Raji (cell line): ENCODE data around the gene ADK.

Experiments used
- POLR2A ChIP-seq: IDR thresholded peaks from 2 replicates; pipeline ENCODE4 v1.6.1; 2011; ENCODE audit warnings: low read depth, low read length, control low read depth; ENCODE audit not compliant: insufficient read depth

The ADK gene

GRCh38 chr10:74486659-74487058 lies 335.6 kb downstream of the ADK start:
- TF ChIP-seq POLR2A = no peak

DNA sequence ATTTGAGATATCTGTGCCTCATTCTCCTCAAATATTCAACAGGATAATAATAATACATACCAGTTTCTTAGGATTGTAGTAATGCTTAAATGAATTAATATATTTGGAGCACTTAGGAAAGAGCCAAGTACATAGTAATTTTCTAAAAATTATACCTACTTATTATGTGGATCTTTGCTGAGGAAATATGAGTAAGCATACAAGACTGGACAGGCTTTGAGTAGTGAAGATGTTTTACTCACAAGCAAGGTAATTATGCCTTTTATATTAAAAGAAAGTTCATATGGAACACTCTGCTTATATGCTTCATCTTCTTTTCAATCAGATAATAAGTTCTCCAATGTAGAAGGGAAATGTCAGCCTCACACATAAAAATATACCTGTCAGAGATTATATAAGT lies 337.9 kb downstream of the ADK start:
- no peak for TF ChIP-seq POLR2A

DNA sequence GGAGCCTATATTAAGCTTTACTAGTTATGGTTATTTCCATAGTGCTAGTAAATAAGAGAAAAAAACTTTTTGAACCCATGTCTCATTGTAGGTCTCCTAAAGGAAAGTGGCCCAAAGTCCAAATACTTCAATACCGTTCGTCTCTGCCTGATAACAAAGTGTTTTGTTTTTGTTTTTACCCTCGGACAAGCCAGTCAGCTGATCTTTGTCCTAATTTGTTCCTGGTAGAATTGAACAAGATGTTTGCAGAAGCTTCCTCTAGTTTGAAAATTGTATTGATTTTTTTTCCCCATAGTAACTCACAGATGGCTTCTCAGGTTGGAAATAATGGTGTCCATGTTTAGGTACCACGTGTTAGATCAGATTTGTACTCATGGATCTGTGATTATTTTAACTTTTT lies 339.5 kb downstream of the ADK start:
- no peak for TF ChIP-seq POLR2A

GRCh38 chr10:74491014-74491413 lies 340.0 kb downstream of the ADK start:
- no peak for TF ChIP-seq POLR2A

- no peak for TF ChIP-seq POLR2A
These were observed 349.1 kb downstream of the ADK start for GRCh38 chr10:74500026-74500704.

DNA sequence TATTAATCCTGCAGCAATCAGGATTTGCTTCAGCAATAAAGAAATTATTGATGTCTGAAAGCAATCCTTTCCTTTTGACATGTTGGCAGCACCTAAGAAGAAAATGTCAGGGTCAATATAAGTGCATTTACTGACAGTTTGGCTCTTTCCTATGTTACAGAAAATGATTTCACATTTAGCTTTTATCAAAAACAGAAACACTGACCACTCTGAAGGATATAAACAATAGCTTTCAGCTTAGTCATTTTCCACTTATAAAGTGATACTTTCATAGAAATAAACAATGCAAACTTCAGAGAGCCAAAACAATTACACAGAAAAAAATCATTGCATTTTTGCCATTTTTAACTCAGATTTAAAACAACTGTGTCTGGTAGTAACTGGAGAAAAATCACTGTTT lies 349.8 kb downstream of the ADK start:
- TF ChIP-seq POLR2A = no peak

GRCh38 chr10:74502963-74503608 lies 352.1 kb downstream of the ADK start:
- TF ChIP-seq POLR2A = no peak

DNA sequence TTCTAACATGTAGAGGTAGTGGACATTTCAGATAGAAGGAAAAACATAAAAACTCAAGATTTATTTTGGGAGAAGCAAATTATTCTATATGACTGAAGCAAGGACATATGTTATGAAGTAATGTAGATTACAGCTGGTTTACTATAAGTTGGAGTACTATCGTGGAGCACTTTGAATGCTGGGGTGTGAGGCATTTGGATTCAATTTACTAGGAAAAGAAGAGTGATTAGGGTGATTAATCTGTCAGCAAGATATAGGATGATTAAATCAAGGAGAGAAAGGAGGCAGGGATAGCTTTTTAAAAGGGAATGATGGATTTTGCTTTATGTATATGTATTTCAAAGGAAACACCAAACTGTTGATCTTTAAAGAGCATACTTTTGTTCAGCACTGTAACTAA lies 356.9 kb downstream of the ADK start:
- TF ChIP-seq POLR2A = no peak

- TF ChIP-seq POLR2A = no peak
These were observed 359.6 kb downstream of the ADK start for GRCh38 chr10:74510594-74510993.

DNA sequence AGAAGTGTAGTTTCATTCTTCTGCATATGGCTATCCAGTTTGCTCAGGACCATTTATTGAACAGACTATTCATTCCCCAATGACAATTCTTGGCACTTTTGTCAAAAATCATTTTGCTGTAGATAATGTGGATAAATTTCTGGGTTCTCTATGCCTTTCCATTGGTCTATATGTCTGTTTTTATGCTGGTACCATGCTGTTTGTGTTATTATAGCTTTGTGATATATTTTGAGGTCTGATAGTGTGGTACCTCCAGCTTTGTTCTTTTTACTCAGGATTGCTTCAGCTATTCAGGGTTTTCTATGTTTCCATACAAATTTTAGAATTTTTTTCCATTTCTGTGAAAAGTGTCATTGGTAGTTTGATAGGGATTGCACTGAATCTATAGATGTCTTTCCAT lies 360.0 kb downstream of the ADK start:
- TF ChIP-seq POLR2A = no peak

DNA sequence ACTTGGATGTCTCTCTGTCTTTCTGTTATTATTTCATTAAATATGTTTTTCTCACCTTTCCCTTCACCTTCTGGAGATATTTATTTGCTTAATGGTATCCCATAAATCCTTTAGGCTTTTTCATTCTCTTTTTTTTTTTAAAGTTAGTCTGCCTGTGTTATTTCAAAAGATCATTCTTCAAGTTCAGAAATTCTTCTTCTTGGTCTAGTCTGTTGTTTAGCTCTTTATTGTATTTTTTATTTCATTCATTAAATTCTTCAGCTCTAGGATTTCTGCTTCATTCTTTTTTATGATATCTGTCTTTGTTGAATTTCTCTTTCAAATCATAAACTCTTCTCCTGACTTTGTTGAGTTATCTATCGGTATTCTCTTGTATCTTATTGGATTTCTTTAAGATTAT lies 363.3 kb downstream of the ADK start:
- TF ChIP-seq POLR2A = no peak

DNA sequence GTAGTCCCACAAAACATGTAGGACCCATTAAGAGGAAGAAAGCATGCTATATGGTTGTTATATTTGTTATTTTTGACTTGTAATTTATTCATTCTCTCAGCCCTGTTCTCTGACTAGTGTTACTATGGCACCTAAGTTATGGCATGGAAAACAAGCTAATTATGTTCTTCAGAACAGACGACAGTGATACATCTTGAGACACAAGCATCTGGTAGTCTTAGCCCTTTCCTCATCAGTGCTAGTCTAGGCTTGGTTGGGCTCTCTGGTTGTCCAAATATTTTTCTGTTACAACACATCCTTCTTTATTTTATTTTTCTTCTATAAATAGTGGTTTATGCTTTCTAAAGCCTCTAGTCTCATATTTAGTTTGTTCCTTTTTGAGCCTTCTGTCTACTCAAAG lies 367.0 kb downstream of the ADK start:
- TF ChIP-seq POLR2A = no peak

DNA sequence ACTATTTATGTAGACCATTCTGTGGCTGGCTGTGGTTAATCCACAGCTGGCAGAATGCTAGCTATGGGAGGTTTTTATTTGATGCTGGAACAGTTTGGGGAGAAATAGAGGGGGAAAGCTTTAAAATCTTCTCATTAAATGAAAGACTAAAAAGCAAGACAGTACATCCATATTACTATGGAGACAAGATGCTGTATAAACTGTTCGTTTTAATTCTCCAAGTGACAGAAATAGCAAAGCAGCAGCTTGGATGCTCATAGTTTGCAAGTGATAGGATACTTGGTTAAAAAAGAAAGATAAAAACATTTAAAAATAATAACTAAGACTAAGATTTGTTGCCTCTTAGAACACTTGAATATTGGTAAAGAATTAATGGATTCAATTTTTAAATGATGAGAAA lies 370.5 kb downstream of the ADK start:
- TF ChIP-seq POLR2A = no peak

GRCh38 chr10:74523199-74523598 lies 372.2 kb downstream of the ADK start:
- TF ChIP-seq POLR2A = no peak

- TF ChIP-seq POLR2A = no peak
These were observed 374.9 kb downstream of the ADK start for GRCh38 chr10:74525885-74526284.

DNA sequence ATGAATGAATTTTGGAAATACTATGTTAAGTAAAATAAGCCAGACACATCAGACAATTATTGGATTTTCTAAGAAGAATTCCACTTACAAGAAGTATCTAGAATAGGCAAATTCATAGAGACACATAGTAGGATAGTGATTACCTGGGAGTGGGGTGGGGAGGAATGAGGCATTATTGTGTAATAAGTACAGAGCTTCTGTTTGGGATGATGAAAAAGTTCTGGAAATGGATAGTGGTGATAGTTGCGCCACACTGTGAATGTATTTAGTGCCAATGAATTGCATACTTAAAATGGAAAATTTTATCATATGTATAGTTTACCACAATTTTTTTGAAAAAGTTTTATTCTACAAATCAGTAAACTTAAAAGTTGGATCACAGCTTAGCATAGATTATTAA lies 378.2 kb downstream of the ADK start:
- TF ChIP-seq POLR2A = no peak

DNA sequence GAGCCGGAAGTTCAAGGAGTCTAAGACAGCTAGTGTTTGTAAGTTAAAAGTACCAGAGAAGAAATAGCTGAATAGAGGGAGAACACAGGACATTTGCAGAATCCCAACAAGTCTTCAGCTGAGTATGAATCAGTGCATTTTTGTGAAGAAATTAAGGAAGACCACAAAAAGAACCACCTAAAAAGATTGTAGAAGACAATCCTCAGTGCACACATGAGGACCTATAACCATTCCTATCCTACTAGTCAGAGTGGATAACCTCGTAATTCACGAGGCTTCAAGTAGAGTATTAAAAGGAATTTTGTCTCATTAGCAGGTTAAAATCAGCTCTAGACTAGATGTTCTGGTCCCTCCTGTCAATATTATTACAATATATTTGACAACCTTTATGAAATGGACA lies 380.0 kb downstream of the ADK start:
- no peak for TF ChIP-seq POLR2A
